ENCODE results near the gene PTPRB.

Gene PTPRB

DNA sequence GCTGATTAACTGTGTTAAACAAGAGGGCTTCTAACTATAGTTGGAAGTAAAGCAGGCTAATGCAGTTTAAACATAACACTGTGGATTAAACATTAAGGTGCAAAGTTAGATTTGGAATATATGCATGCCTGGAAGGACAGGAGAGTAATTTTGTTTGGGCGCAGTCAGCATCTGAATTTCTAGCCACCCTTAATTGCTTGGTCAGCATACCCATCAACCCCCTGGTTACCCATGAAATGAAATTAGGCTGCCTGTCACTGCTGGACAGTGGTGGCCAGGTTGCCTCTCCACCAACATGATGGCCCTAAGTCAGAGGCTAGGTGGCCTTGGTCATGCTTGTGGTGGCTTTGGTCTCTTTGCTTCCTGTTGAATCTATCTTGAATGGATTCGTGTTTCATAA, 30.0 kb upstream of the PTPRB start:
- H3K9ac ChIP-seq (ENCODE audit: low read length), result no peak overlapping the region
- no peaks in the 10 kb centered on the region for H3K9me3 ChIP-seq (ENCODE audit: low read length)
- no peaks in the 10 kb centered on the region for H3K36me3 ChIP-seq (ENCODE audit: insufficient read depth, low read length)
- no peak for TF ChIP-seq EZH2 (IDR thresholded peaks at IDR 0.05; ENCODE audit: borderline replicate concordance, low read length)
- TF ChIP-seq, protein P1, sequence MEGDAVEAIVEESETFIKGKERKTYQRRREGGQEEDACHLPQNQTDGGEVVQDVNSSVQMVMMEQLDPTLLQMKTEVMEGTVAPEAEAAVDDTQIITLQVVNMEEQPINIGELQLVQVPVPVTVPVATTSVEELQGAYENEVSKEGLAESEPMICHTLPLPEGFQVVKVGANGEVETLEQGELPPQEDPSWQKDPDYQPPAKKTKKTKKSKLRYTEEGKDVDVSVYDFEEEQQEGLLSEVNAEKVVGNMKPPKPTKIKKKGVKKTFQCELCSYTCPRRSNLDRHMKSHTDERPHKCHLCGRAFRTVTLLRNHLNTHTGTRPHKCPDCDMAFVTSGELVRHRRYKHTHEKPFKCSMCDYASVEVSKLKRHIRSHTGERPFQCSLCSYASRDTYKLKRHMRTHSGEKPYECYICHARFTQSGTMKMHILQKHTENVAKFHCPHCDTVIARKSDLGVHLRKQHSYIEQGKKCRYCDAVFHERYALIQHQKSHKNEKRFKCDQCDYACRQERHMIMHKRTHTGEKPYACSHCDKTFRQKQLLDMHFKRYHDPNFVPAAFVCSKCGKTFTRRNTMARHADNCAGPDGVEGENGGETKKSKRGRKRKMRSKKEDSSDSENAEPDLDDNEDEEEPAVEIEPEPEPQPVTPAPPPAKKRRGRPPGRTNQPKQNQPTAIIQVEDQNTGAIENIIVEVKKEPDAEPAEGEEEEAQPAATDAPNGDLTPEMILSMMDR (IDR thresholded peaks at IDR 0.05; ENCODE audit: low read length), result no peak
- H3K9me2 ChIP-seq (ENCODE audit: low read depth, low read length), result no peaks in the 10 kb centered on the region
- H3K4me3 ChIP-seq (ENCODE audit: low read depth, low read length, poor library complexity, severe bottlenecking), result no peak overlapping the region
- H3K27ac ChIP-seq (ENCODE audit: low read depth, low read length, poor library complexity, severe bottlenecking), result no peak overlapping the region
- H3K79me2 ChIP-seq (ENCODE audit: insufficient read depth, low read length), result no peaks in the 10 kb centered on the region
- H3K4me1 ChIP-seq (ENCODE audit: insufficient read depth, low read length, severe bottlenecking), result no peaks in the 10 kb centered on the region
- no peak overlapping the region for H3K4me2 ChIP-seq (ENCODE audit: low read length)
- H3K27me3 ChIP-seq (ENCODE audit: insufficient read depth, low read length), result no peaks in the 10 kb centered on the region
- no peaks in the 10 kb centered on the region for H3F3A ChIP-seq (ENCODE audit: insufficient read depth, low read length)
- no peak overlapping the region for H2AFZ ChIP-seq (ENCODE audit: low read length)
- no peaks in the 10 kb centered on the region for H4K20me1 ChIP-seq (ENCODE audit: insufficient read depth, low read length)

DNA sequence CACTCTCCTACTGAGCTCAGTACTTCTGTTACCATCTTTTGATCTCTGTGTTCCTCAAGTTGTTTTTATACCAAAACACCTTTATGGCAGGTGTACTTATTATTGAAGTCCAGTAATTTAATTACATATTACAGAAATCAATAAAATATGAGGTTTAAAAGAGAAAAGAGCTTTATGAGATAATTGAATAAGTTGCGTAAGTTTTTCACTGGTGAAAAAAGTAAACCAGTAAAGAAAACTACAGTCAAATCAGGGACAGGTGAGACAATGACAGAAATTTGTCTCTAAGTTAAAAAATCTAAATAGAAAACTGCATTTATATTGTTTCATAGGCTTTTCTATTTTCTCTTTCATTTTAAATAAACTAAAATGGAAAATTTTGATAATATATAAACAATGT, 29.1 kb upstream of the PTPRB start:
- Histone ChIP-seq H3K27me3 (ENCODE audit: insufficient read depth, low read length) (no peaks in the 10 kb centered on the region), H2AFZ (ENCODE audit: low read length) (no peak overlapping the region), H3K36me3 (ENCODE audit: insufficient read depth, low read length) (no peaks in the 10 kb centered on the region), H3K4me1 (ENCODE audit: insufficient read depth, low read length, severe bottlenecking) (no peaks in the 10 kb centered on the region), H3K79me2 (ENCODE audit: insufficient read depth, low read length) (no peaks in the 10 kb centered on the region), H4K20me1 (ENCODE audit: insufficient read depth, low read length) (no peaks in the 10 kb centered on the region), H3K9me3 (ENCODE audit: low read length) (no peaks in the 10 kb centered on the region), H3F3A (ENCODE audit: insufficient read depth, low read length) (no peaks in the 10 kb centered on the region), H3K4me2 (ENCODE audit: low read length) (no peak overlapping the region), H3K9me2 (ENCODE audit: low read depth, low read length) (no peaks in the 10 kb centered on the region), H3K9ac (ENCODE audit: low read length) (no peak overlapping the region), H3K4me3 (ENCODE audit: low read depth, low read length, poor library complexity, severe bottlenecking) (no peak overlapping the region), H3K27ac (ENCODE audit: low read depth, low read length, poor library complexity, severe bottlenecking) (no peak overlapping the region)
- TF ChIP-seq EZH2 (IDR thresholded peaks at IDR 0.05; ENCODE audit: borderline replicate concordance, low read length), result no peak
- TF ChIP-seq, protein P1 (IDR thresholded peaks at IDR 0.05; ENCODE audit: low read length), result no peak

DNA sequence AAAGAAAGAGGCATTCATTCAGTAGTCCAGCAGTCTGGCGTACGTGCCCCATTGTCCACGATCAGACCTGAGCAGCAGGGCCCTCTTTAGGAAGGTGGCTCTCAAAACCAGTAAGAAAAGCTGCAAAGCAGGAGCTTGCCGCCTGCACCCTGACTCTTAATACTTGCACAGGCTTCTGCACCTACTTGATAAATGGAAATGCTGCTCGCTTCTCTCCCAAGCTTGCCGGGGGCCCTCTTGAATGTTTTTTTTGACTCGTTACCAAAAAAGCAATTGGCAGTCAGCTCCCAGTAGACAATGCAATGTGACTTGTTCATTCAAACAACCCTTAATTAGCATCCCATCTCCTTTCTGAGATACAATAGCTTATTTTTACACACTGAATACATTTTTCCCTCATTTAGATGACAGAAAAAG, 27.2 kb upstream of the PTPRB start:
- no peak overlapping the region for H3K27ac ChIP-seq (ENCODE audit: low read depth, low read length, poor library complexity, severe bottlenecking)

More for the DNA sequence above, 27.2 kb upstream of the PTPRB start:
- H3K4me3 ChIP-seq (ENCODE audit: low read depth, low read length, poor library complexity, severe bottlenecking), result no peak overlapping the region
- no peak overlapping the region for H2AFZ ChIP-seq (ENCODE audit: low read length)
- no peaks in the 10 kb centered on the region for H3K9me2 ChIP-seq (ENCODE audit: low read depth, low read length)
- H3K79me2 ChIP-seq (ENCODE audit: insufficient read depth, low read length), result no peaks in the 10 kb centered on the region
- H3F3A ChIP-seq (ENCODE audit: insufficient read depth, low read length), result no peaks in the 10 kb centered on the region
- H3K27me3 ChIP-seq (ENCODE audit: insufficient read depth, low read length), result no peaks in the 10 kb centered on the region
- no peaks in the 10 kb centered on the region for H3K4me1 ChIP-seq (ENCODE audit: insufficient read depth, low read length, severe bottlenecking)
- H3K9me3 ChIP-seq (ENCODE audit: low read length), result no peaks in the 10 kb centered on the region
- no peak overlapping the region for H3K9ac ChIP-seq (ENCODE audit: low read length)
- no peaks in the 10 kb centered on the region for H4K20me1 ChIP-seq (ENCODE audit: insufficient read depth, low read length)
- H3K36me3 ChIP-seq (ENCODE audit: insufficient read depth, low read length), result no peaks in the 10 kb centered on the region
- TF ChIP-seq EZH2 (IDR thresholded peaks at IDR 0.05; ENCODE audit: borderline replicate concordance, low read length), result no peak
- TF ChIP-seq, protein P1 (IDR thresholded peaks at IDR 0.05; ENCODE audit: low read length), result no peak
- H3K4me2 ChIP-seq (ENCODE audit: low read length), result no peak overlapping the region

Data from OCI-LY1 (cell line).